ENCODE data around the gene FFAR4.
"Not testable (repeated sequence)": the region's sequence is repeated elsewhere in the genome, so short reads cannot be mapped to it uniquely, and the experiment has no call there.

FFAR4 gene

DNA sequence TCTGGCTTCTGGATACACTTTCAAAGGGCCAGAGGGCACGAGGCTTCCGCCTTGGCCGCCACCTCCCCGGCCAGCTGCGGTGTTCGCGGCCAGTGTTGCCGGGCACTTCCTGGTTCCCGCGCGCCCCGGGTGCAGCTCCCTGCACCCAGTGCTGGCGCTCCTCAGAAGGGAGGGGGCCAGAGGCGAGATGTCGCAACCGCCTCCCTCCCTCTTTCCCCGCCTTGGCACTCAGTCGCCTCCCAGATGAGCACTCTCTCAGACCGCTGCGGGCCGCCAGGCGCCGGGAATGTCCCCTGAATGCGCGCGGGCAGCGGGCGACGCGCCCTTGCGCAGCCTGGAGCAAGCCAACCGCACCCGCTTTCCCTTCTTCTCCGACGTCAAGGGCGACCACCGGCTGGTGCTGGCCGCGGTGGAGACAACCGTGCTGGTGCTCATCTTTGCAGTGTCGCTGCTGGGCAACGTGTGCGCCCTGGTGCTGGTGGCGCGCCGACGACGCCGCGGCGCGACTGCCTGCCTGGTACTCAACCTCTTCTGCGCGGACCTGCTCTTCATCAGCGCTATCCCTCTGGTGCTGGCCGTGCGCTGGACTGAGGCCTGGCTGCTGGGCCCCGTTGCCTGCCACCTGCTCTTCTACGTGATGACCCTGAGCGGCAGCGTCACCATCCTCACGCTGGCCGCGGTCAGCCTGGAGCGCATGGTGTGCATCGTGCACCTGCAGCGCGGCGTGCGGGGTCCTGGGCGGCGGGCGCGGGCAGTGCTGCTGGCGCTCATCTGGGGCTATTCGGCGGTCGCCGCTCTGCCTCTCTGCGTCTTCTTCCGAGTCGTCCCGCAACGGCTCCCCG is at the start of gene FFAR4:
Gene FFAR4, plus strand, starts transcription at position 231 of the 842 bp plus-strand sequence. Its CDS starts 56 bp downstream, at position 287.
- DNase-seq (ENCODE audit: low spot score), result no peak

GRCh38 chr10:93518531-93518930 is 47.9 kb upstream of the FFAR4 start:
- DNase-seq (ENCODE audit: low spot score), result no peak

GRCh38 chr10:93535293-93535692 is 31.2 kb upstream of the FFAR4 start:
- DNase-seq (ENCODE audit: low spot score), result no peak

GRCh38 chr10:93540871-93541270 is 25.6 kb upstream of the FFAR4 start:
- DNase-seq (ENCODE audit: low spot score), result not testable (repeated sequence)

DNA sequence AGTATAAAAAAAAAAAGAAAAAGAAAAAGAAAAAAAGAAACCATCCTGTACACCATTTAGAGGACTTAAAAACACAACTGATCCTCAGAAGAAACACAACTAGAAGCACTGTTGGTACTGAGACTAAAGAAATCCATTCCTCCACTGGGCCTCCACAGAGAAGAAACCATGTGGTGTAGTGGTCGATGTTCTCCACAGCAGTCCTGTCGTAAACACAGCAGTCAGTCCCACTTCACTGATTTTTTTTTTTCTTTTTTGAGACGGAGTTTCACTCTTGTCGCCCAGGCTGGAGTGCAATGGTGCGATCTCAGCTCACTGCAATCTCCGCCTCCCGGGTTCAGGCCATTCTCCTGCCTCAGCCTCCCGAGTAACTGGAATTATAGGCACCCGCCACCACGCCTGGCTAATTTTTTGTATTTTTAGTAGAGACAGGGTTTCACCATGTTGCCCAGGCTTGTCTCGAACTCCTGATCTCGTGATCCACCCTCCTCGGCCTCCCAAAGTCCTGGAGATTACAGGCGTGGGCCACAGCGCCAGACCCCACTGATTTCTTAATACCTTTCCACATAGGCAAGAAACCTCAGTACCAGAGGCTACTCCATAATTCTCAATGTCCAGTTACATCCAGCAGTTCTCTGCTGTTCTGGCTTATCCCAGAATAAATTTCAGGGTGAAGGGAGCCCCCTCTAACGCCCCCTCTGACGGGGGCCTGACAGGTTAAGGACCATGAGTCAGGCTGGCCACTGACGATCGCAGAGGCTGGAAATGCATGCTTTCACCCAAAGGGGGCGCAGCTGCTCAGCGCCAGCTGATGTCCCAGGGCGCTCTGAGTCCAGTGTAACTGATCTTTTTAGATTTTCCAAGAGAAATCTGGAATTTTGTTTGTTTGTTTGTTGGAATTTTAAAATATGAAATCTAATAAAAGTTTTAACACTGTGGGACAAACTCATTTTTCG is 24.8 kb upstream of the FFAR4 start:
- no peak for DNase-seq (ENCODE audit: low spot score)

- DNase-seq (ENCODE audit: low spot score), result no peak
Observed at GRCh38 chr10:93542358-93542791, 24.1 kb upstream of the FFAR4 start.

DNA sequence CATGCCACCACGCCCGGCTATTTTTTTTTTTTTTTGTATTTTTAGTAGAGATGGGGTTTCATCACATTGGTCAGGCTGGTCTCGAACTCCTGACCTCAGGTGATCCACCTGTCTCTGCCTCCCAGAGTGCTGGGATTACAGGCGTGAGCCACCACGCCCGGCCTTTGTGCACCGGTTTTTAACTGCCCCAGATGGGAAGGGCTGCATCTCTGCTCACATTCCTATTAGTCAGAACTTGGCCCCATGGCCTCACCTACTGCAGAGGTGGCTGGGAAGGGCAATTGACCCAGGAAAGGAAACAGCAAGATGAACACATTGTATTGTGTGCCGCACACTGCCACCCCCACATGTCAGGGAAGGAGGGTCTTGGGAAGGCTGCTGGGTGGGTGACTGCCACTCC is 19.5 kb upstream of the FFAR4 start:
- DNase-seq (ENCODE audit: low spot score), result not testable (repeated sequence)

DNA sequence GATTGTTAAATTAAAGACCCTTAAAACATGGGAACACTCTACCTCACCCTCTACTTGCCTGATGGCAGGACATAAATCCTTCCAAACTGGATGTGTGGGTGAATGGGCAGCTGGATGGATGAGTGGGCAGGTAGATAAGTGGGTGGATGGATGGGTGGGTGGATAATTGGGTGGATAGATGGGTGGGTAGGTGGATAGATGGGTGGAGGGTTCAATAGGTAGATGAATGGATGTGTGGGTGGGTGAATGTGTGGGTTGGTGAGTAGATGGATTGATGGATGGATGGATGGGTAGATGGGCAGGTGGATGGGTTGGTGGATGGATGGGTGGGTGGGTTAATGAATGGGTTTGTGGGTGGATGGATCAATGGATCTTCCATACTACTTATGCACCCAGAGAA is 18.9 kb upstream of the FFAR4 start:
- DNase-seq (ENCODE audit: low spot score), result no peak

DNA sequence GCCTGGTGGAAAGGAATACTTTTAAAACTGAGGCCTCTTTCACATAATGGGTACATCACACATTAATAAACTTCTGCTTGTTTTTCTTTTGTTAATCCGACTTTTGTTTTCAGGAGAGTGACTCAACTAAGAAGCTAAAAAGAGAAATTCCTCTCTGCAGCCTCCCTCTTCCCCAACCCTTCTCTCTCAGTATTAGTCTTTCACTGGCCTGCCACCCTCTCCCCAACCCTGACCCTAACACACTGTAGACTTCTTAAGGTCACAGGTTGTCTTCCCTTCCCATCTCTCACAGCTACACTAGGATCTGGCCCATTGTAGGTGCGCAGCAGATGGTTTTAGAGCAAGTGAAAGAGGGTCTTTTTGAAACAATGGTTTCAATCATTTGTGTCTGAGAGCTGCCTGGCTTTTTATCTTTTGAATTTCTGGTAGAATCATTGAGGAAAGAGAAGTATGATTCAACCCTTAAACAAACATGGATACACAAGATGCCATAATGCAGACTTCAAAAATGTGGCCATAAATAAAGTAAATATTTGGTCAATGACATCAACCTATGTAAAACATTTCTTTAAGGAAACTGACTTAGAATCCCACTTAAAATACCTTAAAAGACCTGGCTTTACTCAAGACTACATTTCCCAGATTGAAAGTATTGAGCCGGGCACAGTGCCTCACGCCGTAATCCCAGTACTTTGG is 17.9 kb upstream of the FFAR4 start:
- no peak for DNase-seq (ENCODE audit: low spot score)

DNA sequence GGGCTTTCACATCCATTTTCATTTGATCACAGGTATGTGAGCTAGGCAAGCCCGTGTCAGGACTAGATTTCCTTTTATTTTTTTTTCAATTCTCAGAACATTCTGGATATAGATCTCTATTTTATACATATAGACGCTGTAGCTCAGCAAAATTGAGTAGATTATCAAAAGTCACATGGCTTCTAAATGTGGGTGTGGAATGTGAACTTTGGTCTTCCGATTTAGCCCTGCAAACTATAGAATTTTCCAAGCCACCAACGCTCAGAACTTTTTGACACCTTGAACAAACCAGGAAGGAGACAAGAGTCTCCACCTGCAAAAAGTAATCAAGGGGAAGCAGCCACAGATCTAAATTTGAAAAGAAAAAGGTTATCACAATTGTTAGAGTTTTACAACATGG is 15.9 kb upstream of the FFAR4 start:
- DNase-seq (ENCODE audit: low spot score), result no peak

- DNase-seq (ENCODE audit: low spot score), result no peak
Observed at GRCh38 chr10:93552780-93553179, 13.7 kb upstream of the FFAR4 start.

DNA sequence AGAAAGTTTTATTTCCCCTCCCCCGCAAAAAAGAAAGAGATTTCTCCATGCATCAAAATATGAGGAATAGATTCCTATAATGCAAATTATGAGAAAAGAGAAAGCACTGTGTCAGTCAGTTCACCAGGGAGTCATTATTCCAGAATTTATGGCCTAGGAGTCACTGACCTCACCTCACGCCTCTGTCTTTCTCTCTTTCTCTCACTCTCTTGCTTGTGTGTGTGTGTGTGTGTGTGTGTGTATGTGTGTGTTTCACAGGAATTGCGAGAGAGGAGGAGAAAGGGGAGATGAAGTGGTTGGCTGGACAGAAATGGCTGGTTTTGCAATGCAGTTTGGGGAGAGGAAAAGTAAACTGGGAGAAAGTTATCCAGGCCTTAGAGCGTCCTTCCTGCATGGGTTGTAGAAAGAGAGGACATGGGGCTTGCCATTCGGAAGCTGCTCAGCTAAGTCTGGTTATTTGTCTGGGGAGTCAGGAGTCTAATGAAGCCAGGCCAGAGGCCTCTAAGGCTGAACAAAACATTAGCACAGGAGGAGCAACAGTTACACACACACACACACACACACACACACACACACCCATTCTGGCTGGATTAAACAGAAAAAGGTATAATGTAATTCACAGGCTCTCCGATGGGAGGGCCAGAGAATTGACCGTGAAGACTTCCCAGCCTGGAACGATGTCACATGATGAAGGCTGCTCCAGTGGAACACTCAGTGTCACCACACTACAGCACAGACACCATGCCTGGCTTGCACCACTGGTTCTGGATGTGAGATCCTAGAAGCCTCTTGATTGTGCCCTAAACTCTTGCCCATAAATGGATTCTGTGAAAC is 12.8 kb upstream of the FFAR4 start:
- no peak for DNase-seq (ENCODE audit: low spot score)

DNA sequence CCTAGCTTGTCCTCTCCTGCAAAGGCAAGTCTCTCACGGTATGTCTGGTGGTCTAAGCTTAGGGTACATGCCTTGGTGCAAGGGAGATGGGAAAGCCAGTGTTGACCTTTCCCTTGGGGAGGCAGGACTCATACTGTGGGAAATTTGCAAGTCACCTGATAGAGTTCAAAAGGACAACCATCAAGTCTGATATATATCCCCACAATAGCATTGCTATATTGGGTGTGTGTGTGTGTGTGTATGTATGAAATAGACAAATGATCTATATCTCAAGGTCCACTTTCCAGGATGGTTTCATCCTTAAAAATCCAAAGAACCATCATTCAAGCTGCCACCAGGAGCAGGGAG is 12.2 kb upstream of the FFAR4 start:
- no peak for DNase-seq (ENCODE audit: low spot score)

DNA sequence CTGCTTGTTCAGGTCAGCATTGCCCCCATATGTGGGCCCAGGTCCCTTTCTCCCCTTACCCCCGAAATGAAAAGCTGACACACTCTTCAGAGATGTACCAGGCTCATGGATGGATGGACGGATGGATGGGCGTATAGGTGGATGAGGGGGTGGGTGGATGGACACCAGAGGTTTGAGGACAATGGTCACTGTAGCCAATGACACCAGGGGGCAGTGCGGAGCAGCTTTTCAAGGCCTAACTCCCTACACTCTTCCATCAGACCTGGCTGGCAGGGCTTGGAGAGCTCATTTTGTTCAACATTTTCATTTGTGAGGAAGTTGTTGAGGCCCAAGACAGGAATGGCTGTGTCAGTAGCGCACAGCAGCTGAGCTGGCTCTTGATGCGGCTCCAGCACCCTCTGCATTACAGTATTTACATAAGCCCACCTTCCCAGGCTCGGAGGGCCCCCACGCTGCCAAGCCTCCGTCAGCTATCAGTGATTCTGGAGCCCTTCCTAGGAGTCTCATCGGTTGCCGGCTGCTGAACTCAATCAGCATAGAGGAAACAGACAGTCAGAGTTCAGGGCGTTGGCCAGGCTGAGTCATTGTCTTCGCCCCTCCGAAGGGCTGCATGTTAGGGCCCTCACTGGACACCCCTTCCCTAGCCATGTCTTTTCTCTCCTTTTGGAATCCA is 11.6 kb upstream of the FFAR4 start:
- no peak for DNase-seq (ENCODE audit: low spot score)

DNA sequence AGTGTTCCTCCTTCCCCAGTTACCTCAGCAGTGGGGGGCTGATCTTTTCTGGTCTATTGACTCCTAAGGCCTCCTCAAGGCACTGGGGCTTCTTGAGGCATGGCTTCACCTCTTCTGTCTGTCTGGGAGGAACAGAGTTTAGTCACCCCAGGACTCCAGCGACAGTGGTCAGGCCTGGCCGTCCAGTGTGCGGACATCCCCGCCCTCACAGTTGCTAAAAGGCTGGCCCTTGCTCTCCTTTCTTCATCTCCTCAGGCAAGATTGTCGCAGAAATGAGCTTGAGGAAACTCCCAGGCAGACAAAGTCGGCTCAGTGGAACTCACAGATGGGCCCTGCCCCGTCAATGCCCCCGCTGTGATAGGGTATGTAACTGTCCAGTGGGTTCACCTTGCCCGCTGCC is 7.0 kb upstream of the FFAR4 start:
- DNase-seq (ENCODE audit: low spot score), result no peak

GRCh38 chr10:93560541-93560940 is 5.9 kb upstream of the FFAR4 start:
- DNase-seq (ENCODE audit: low spot score), result no peak

GRCh38 chr10:93565446-93565845 is 1.0 kb upstream of the FFAR4 start:
- DNase-seq (ENCODE audit: low spot score), result no peak

- DNase-seq (ENCODE audit: low spot score), result no peak
Observed at GRCh38 chr10:93567277-93568104, 1.0 kb downstream of the FFAR4 start.

DNA sequence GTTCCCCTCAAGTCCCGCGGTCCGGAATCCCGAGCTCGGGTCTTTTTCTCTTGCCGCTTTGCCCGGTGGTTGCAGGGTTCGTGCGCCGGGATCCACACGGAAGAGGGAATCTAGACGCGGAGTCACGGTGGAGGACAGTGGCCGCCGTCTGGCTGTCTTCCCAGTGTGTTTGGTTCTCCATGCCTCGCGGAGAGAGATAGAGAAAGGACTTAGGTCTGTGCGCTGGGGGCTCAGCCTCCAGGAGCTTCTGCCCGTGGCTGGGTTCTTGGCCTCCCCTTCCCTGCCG is 1.6 kb downstream of the FFAR4 start:
- DNase-seq (ENCODE audit: low spot score), result no peak

GRCh38 chr10:93570383-93570782 is 3.9 kb downstream of the FFAR4 start:
- no peak for DNase-seq (ENCODE audit: low spot score)

Measured in CD4-positive, alpha-beta T cell treated with Interleukin-6 at 100 ng/mL for 8 hours (primary cell).